Measurements from ENCODE around the gene PIK3R5. TPM values are rescaled to one million over a fixed set of nuclear protein-coding genes. Genes with fewer than 3 reads are reported as not detected.

Gene PIK3R5
- total and polyA plus RNA-seq, 2 donors (not counting 1 experiment from before 2014, with no cell fraction given): 63.1 to 70.0 TPM

GRCh38 chr17:8887834-8888703, 77.4 kb downstream of the PIK3R5 start:
- no peak for TF ChIP-seq EZH2 (IDR thresholded peaks at IDR 0.05; ENCODE audit: borderline replicate concordance, insufficient read depth, low read depth, low read length, poor library complexity, severe bottlenecking)
- TF ChIP-seq CTCF (IDR thresholded peaks at IDR 0.05): no peak
- Histone ChIP-seq H3K79me2 (ENCODE audit: control insufficient read depth, insufficient read depth, low read length) (no peaks in the 10 kb centered on the region), H3K4me1 (ENCODE audit: control insufficient read depth in 2 of 2, insufficient read depth in 2 of 2, low read length in 2 of 2) (peaks cover 0 to 4% of the 10 kb centered on the region in 2 donors), H3K27ac (ENCODE audit: low read length in 2 of 2) (no peak overlapping the region), H4K20me1 (ENCODE audit: control insufficient read depth, insufficient read depth, low read length, poor library complexity, severe bottlenecking) (peaks cover 10% of the 10 kb centered on the region), H3K4me2 (replicated peaks; ENCODE audit: low read depth, low read length, poor library complexity, severe bottlenecking) (no peak overlapping the region), H3K4me3 (ENCODE audit: control extremely low read depth in 1 of 5, extremely low read depth in 1 of 5, insufficient read depth in 1 of 5, low read depth in 2 of 5, low read length in 4 of 5) (no peak overlapping the region), H3K36me3 (replicated peaks in 1 of 2; ENCODE audit: control extremely low read depth in 1 of 2, control insufficient read depth in 1 of 2, extremely low read depth in 1 of 2, insufficient read depth in 2 of 2, low read length in 1 of 2) (peaks cover 0 to 79% of the 10 kb centered on the region in 2 experiments), H2AFZ (ENCODE audit: insufficient read depth, low read depth, low read length, poor library complexity, severe bottlenecking) (no peak overlapping the region), H3K9ac (ENCODE audit: low read length) (no peak overlapping the region), H3K27me3 (replicated peaks in 1 of 4; ENCODE audit: control extremely low read depth in 1 of 4, control insufficient read depth in 3 of 4, insufficient read depth in 4 of 4, low read length in 3 of 4) (no peaks in the 10 kb centered on the region), H3K9me3 (ENCODE audit: control extremely low read depth in 1 of 3, control insufficient read depth in 2 of 3, insufficient read depth in 1 of 3, low read length in 2 of 3) (peaks cover 0 to 14% (median 0%) of the 10 kb centered on the region in 3 donors)
- no peaks in the 10 kb centered on the region for H3K9me3 Mint-ChIP-seq (ENCODE audit: insufficient read depth)
- WGBS (ENCODE audit: insufficient coverage): 99% methylated on average over 35 of the region's 39 CpGs
- no peak overlapping the region for H3K27ac Mint-ChIP-seq
- POLR2A ChIA-PET: no interaction called here
- DNase-seq (no peak), ATAC-seq (ENCODE audit: low read depth) (no peak)
- no peaks in the 10 kb centered on the region for H3K27me3 Mint-ChIP-seq
- H3K4me3 Mint-ChIP-seq: no peak overlapping the region
- intact Hi-C loops (cut with micrococcal nuclease): no loop called here
- CTCF ChIA-PET: interaction anchor here (0.6 to 2.5 kb wide), 4 partner anchors 13 to 70 kb away, joined by 3 to 8 read pairs (median 4); no protein-coding TSS in a partner anchor
- H3K4me1 Mint-ChIP-seq: peaks cover 7% of the 10 kb centered on the region

GRCh38 chr17:8887301-8887700, 78.2 kb downstream of the PIK3R5 start:
- no peaks in the 10 kb centered on the region for H3K79me2 ChIP-seq (ENCODE audit: control insufficient read depth, insufficient read depth, low read length)
- peaks cover 0 to 4% of the 10 kb centered on the region in 2 donors for H3K4me1 ChIP-seq (ENCODE audit: control insufficient read depth in 2 of 2, insufficient read depth in 2 of 2, low read length in 2 of 2)
- Mint-ChIP-seq H3K9me3 (ENCODE audit: insufficient read depth) (no peaks in the 10 kb centered on the region), H3K27me3 (no peaks in the 10 kb centered on the region), H3K4me3 (no peak overlapping the region), H3K4me1 (peaks cover 4% of the 10 kb centered on the region), H3K27ac (no peak overlapping the region)
- TF ChIP-seq EZH2 (IDR thresholded peaks at IDR 0.05; ENCODE audit: borderline replicate concordance, insufficient read depth, low read depth, low read length, poor library complexity, severe bottlenecking) (no peak), CTCF (IDR thresholded peaks at IDR 0.05) (no peak)
- DNase-seq: no peak
- ChIA-PET POLR2A (no interaction called here), CTCF (no interaction called here)
- peaks cover 0 to 78% of the 10 kb centered on the region in 2 experiments for H3K36me3 ChIP-seq (replicated peaks in 1 of 2; ENCODE audit: control extremely low read depth in 1 of 2, control insufficient read depth in 1 of 2, extremely low read depth in 1 of 2, insufficient read depth in 2 of 2, low read length in 1 of 2)
- no peak overlapping the region for H3K4me3 ChIP-seq (ENCODE audit: control extremely low read depth in 1 of 5, extremely low read depth in 1 of 5, insufficient read depth in 1 of 5, low read depth in 2 of 5, low read length in 4 of 5)
- peaks cover 0 to 14% (median 0%) of the 10 kb centered on the region in 3 donors for H3K9me3 ChIP-seq (ENCODE audit: control extremely low read depth in 1 of 3, control insufficient read depth in 2 of 3, insufficient read depth in 1 of 3, low read length in 2 of 3)
- no peak overlapping the region for H2AFZ ChIP-seq (ENCODE audit: insufficient read depth, low read depth, low read length, poor library complexity, severe bottlenecking)
- 97% methylated on average over 10 of the region's 11 CpGs for WGBS (ENCODE audit: insufficient coverage)
- no peak overlapping the region for H3K4me2 ChIP-seq (replicated peaks; ENCODE audit: low read depth, low read length, poor library complexity, severe bottlenecking)
- H3K27ac ChIP-seq (ENCODE audit: low read length in 2 of 2): no peak overlapping the region
- peaks cover 10% of the 10 kb centered on the region for H4K20me1 ChIP-seq (ENCODE audit: control insufficient read depth, insufficient read depth, low read length, poor library complexity, severe bottlenecking)
- no peak for ATAC-seq (ENCODE audit: low read depth)
- no peak overlapping the region for H3K9ac ChIP-seq (ENCODE audit: low read length)
- intact Hi-C loops (cut with micrococcal nuclease): no loop called here
- H3K27me3 ChIP-seq (replicated peaks in 1 of 4; ENCODE audit: control extremely low read depth in 1 of 4, control insufficient read depth in 3 of 4, insufficient read depth in 4 of 4, low read length in 3 of 4): no peaks in the 10 kb centered on the region

All from B cell (primary cell).